Nucleus accumbens (tissue), 56 donors: Measurements from ENCODE around the gene COMT.

ENCODE experiments used
- DNase-seq, 56 donors: peaks; one replicate each; lab custom pipeline; 2025; lab: John Stamatoyannopoulos, UW

Gene COMT

GRCh38 chr22:19951346-19951745 lies 9.8 kb downstream of the COMT start:
- DNase-seq = no peak

GRCh38 chr22:19955241-19956128 lies 13.9 kb downstream of the COMT start:
- no peak for DNase-seq

- DNase-seq = no peak
Measured at GRCh38 chr22:19957445-19957844, 15.9 kb downstream of the COMT start.

GRCh38 chr22:19958083-19959042 lies 16.8 kb downstream of the COMT start:
- no peak for DNase-seq

- DNase-seq = peak in 7 of 56 donors; percentile 12 to 52 (median 31)
Measured at GRCh38 chr22:19959043-19959586, 17.5 kb downstream of the COMT start.

GRCh38 chr22:19959587-19960490 lies 18.3 kb downstream of the COMT start:
- DNase-seq = no peak

- no peak for DNase-seq
Measured at GRCh38 chr22:19960491-19961200, 19.1 kb downstream of the COMT start.

GRCh38 chr22:19961201-19961580 lies 19.6 kb downstream of the COMT start:
- DNase-seq = no peak

- DNase-seq = no peak
Measured at GRCh38 chr22:19961868-19962245, 20.3 kb downstream of the COMT start.

- peak in 52 of 56 donors; percentile 19 to 89 (median 72) for DNase-seq
Measured at GRCh38 chr22:19962246-19962908, 20.8 kb downstream of the COMT start.

GRCh38 chr22:19962909-19963806 lies 21.6 kb downstream of the COMT start:
- no peak for DNase-seq

GRCh38 chr22:19963863-19964642 lies 22.5 kb downstream of the COMT start:
- no peak for DNase-seq

GRCh38 chr22:19964701-19965386 lies 23.3 kb downstream of the COMT start:
- no peak for DNase-seq

- peak in 19 of 56 donors; percentile 7 to 60 (median 29) for DNase-seq
Measured at GRCh38 chr22:19965771-19966709, 24.5 kb downstream of the COMT start.
